ENCODE measurements around the gene SMIM32. TPM values are rescaled to one million over a fixed set of nuclear protein-coding genes. Genes with fewer than 3 reads are reported as not detected.

Gene SMIM32
- total RNA-seq, 1 donor from 2014 or later = not detected

DNA sequence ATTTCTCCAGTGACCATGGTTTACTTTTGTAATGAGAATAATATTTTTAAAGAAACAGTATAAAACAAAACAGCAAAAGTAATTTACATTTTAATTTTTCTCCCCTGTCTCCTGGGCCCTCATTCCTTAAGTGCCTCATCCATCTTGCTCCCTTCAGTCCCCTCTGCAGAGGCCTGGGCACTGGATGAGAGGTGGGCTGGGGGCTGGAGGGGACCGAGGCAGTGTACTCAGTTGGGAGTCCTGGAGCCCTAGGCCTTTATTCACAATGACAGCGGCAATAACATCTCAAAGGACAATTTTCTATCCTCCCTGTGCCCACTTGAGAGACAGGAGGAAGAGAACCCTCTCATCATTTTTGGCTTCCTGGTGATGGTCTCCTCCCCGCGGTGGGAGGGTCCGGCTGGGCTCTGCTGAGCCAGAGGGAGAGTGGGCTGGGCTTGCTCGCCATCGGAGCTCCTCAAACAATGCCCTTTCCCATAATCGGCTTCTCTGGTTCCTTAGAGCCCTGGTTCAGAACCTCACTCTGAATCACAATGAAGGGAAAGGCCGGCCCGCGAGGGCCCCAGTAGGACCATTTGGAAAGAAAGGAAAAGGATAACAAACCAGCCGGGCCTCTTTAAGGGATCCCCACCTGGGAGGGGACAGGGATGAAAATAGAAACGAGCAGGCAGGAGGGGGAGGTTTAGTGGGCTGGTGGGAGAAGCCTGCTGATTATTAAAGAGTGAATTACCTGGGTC is 9.7 kb upstream of the SMIM32 start:
- intact Hi-C loops (cut with micrococcal nuclease) = no loop called here
- no peak for DNase-seq (ENCODE audit: low spot score)
- Mint-ChIP-seq H3K4me1 (ENCODE audit: low read depth) (no peaks in the 10 kb centered on the region), H3K4me3 (no peak overlapping the region), H3K27me3 (ENCODE audit: insufficient read depth) (peaks cover 13% of the 10 kb centered on the region), H3K27ac (no peak overlapping the region), H3K36me3 (ENCODE audit: low read depth) (no peaks in the 10 kb centered on the region), H3K9me3 (no peaks in the 10 kb centered on the region)

DNA sequence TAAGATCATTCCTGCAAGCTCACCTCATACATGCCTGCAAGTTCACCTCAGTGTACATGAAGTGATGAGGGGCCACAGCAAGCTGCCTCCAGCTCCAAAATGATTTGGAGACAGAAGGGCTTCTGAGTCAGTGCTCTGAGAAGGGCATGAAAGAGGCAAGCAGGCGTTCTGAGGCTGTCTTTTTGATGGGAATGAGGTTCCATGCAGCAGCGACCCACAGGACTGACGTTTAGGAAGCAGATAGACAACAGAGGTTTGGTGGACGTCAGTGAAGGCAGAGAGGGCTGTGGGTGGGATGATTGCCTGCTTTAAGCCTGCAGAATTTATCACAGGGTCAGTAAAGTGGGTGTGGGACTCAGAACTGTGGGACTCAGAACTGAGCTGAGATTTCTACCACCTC is 8.9 kb upstream of the SMIM32 start:
- H3K27me3 Mint-ChIP-seq (ENCODE audit: insufficient read depth) = peaks cover 16% of the 10 kb centered on the region
- no peak overlapping the region for H3K27ac Mint-ChIP-seq
- no peaks in the 10 kb centered on the region for H3K9me3 Mint-ChIP-seq
- H3K4me1 Mint-ChIP-seq (ENCODE audit: low read depth) = no peaks in the 10 kb centered on the region
- H3K4me3 Mint-ChIP-seq = no peak overlapping the region
- no peaks in the 10 kb centered on the region for H3K36me3 Mint-ChIP-seq (ENCODE audit: low read depth)
- DNase-seq (ENCODE audit: low spot score) = no peak
- intact Hi-C loops (cut with micrococcal nuclease) = no loop called here

DNA sequence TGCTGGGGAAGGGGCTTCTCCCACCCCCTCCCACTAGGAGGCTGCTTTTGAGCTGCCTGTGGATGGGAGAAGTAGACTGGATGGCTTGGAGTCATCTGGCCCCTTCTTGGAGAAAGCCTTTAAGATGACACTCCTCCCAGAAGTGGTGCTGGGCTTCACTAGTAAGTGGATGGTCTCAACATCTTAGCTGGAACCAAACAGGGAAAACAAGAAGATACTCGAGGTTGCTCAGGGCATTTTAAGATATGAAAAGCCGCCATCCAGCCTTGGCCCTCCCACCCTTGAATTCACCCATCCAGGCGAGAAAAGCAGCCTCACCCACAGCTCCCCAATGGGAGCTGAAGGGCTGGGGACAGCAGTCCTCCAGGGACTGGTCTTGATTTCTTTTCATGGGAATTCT is 7.8 kb upstream of the SMIM32 start:
- Mint-ChIP-seq H3K4me1 (ENCODE audit: low read depth) (no peaks in the 10 kb centered on the region), H3K27me3 (ENCODE audit: insufficient read depth) (peaks cover 17% of the 10 kb centered on the region), H3K36me3 (ENCODE audit: low read depth) (no peaks in the 10 kb centered on the region), H3K4me3 (no peak overlapping the region), H3K9me3 (no peaks in the 10 kb centered on the region), H3K27ac (no peak overlapping the region)
- intact Hi-C loops (cut with micrococcal nuclease) = no loop called here
- no peak for DNase-seq (ENCODE audit: low spot score)

DNA sequence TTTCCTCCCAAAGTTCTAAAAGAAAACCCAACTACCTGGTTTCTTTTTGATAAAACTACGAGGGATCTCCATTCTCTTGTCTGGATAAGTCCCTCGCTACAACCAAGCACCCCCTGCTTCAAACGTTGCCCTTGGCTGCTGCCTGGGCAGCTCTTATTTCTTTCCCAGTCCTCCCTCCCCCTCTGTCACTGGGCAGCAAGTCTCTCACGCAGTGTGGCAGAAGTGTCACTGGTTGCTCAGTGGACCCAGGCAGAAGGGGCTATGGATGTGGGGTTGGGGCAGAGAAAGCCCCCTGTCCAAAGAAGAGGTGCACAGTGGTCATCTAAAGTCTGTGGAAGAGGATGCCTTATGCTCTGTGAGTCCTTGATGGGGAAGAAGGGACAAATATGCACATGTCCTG is 7.2 kb upstream of the SMIM32 start:
- Mint-ChIP-seq H3K9me3 (no peaks in the 10 kb centered on the region), H3K4me1 (ENCODE audit: low read depth) (no peaks in the 10 kb centered on the region), H3K27ac (no peak overlapping the region), H3K36me3 (ENCODE audit: low read depth) (no peaks in the 10 kb centered on the region), H3K27me3 (ENCODE audit: insufficient read depth) (peaks cover 18% of the 10 kb centered on the region), H3K4me3 (no peak overlapping the region)
- intact Hi-C loops (cut with micrococcal nuclease) = no loop called here
- DNase-seq (ENCODE audit: low spot score) = no peak

DNA sequence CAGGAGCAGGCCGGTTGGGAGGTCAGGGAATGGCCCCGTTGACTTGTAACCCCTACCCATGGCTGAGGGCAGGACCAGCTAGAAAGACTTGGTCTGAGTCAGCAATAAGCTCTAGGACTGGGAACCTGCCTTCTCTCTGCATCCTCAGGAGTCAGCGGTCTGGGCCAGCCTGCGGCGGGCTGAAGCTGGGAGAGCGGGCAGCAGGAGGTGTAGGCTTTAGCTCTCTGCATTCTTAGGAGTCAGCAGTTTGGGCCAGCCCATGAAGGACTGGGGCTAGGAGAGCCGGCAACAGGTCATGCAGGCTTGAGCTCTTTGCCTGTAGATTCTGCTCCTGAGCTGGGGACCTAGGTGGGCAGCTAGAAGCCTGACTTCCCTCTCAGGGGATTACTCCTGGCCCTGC is 6.4 kb upstream of the SMIM32 start:
- DNase-seq (ENCODE audit: low spot score) = no peak
- H3K4me1 Mint-ChIP-seq (ENCODE audit: low read depth) = no peaks in the 10 kb centered on the region
- H3K9me3 Mint-ChIP-seq = no peaks in the 10 kb centered on the region
- H3K27me3 Mint-ChIP-seq (ENCODE audit: insufficient read depth) = peaks cover 16% of the 10 kb centered on the region
- H3K36me3 Mint-ChIP-seq (ENCODE audit: low read depth) = no peaks in the 10 kb centered on the region
- no peak overlapping the region for H3K4me3 Mint-ChIP-seq
- intact Hi-C loops (cut with micrococcal nuclease) = no loop called here
- no peak overlapping the region for H3K27ac Mint-ChIP-seq

DNA sequence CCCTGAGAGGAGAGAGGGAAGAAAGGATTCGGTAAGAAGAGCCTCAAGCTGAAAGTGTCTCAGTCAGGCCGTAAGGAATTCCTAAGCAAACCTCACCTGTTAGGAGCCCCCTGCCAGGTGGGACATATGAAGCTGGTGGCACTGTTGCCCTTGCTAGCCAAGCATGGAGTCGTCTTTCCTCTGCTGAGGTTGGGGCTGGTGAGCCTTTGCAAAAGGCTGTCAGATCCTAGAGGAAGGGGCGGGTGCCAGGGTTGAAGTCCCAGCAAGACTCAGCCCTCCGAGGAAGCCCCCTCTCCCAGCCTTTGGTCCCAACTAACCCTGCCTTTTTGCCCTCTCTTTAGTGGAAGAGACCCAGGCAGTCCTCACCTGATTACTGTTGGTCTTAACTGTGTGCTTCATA is 5.5 kb upstream of the SMIM32 start:
- Mint-ChIP-seq H3K27ac (no peak overlapping the region), H3K9me3 (no peaks in the 10 kb centered on the region), H3K4me1 (ENCODE audit: low read depth) (no peaks in the 10 kb centered on the region), H3K27me3 (ENCODE audit: insufficient read depth) (peaks cover 17% of the 10 kb centered on the region), H3K36me3 (ENCODE audit: low read depth) (no peaks in the 10 kb centered on the region), H3K4me3 (no peak overlapping the region)
- intact Hi-C loops (cut with micrococcal nuclease) = no loop called here
- DNase-seq (ENCODE audit: low spot score) = no peak

DNA sequence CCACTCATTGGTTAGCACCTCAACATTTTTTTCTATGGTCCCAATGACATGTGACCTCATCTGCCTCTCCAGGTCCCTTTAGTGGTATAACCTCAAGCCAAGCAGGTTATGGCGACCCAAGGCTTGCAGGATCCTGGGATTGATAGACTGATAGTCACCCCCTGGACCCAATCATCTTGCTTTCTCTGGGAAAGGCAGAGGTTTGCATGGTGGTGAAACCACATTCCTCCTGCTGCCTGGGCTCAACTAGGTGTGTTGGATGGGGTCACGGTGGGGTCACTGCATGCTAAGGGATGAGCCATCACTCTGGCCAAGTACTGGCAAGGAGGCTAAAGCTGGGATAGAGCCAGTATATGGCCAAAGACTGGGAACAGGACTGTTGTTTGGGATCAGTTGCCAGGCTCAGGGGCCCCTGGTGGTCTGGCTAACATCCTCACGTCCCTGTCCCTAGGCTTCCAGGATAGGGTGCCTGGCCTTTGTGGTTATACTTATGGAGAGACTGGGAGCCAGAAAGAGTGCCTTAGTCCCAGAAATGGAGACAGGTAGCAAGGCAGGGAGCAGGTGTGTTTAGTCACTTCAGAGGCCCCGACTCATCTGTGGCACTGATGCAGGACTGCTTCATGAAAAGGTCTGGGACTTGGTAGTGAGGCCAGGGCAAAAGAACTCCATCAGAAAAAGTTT is 4.6 kb upstream of the SMIM32 start:
- intact Hi-C loops (cut with micrococcal nuclease) = no loop called here
- no peak for DNase-seq (ENCODE audit: low spot score)
- H3K4me1 Mint-ChIP-seq (ENCODE audit: low read depth) = no peaks in the 10 kb centered on the region
- no peaks in the 10 kb centered on the region for H3K36me3 Mint-ChIP-seq (ENCODE audit: low read depth)
- no peaks in the 10 kb centered on the region for H3K9me3 Mint-ChIP-seq
- H3K27ac Mint-ChIP-seq = no peak overlapping the region
- H3K27me3 Mint-ChIP-seq (ENCODE audit: insufficient read depth) = peaks cover 12% of the 10 kb centered on the region
- H3K4me3 Mint-ChIP-seq = no peak overlapping the region

DNA sequence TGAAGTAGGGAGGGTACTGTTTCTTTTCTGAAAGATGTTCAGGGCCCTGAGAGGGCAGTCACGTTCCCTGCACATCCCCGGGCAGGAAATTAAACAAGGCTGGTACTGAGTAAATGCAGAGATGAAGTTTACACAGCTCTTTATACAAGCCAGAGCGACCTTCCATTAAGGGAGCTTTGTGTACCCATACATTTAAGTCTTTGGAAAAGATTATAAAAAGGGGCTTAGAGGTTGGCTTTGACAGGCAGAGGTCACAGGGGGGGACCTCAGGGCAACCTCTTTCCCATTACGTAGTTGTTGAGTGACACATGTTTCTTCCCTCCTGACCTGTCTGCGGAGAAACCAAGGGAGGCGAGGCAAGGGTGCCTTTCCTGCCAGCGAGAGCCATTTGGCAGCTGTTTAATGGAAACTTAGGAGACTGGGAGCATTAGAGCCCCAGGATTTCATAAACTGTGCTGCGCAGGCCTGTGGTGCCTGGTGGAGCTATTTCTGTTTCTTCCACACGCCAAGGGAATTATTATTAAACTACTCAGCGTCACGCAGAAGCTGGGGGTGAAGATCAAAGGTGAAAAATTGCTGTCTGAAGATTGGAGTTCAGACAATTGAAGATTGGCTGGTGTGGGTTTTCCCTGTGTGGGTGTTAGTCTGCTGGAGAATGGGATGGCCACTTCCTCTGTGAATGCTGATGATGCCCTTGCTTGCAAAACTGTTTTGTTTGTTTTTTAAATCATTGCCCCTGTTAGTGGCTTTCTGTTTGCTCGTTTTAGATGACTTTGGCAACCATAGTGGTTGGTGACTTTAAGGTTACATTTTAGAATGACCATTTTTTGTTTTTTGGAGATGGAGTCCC is 3.2 kb upstream of the SMIM32 start:
- H3K27me3 Mint-ChIP-seq (ENCODE audit: insufficient read depth) = peaks cover 16% of the 10 kb centered on the region
- no peaks in the 10 kb centered on the region for H3K36me3 Mint-ChIP-seq (ENCODE audit: low read depth)
- no peaks in the 10 kb centered on the region for H3K4me1 Mint-ChIP-seq (ENCODE audit: low read depth)
- H3K27ac Mint-ChIP-seq = no peak overlapping the region
- no peaks in the 10 kb centered on the region for H3K9me3 Mint-ChIP-seq
- no peak for DNase-seq (ENCODE audit: low spot score)
- no peak overlapping the region for H3K4me3 Mint-ChIP-seq
- intact Hi-C loops (cut with micrococcal nuclease) = no loop called here

DNA sequence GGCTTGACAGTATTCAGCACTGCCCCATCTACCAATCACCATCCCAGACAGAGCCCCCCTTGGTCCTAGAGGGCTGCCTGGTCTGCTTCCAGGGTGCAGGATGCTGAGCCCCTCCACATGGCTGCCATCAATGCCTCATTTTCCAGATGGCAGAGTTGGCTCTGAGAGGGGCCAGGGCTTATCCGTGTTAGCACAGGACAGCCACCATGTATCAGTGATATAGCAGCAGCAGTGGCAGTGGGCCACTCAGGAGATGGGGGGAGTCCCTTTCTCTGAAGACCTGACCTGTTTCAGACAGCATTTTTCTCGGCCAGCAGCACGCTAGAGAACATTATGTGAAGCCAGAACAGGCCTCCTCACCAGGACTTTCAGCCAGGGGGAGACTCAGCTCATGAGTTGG is 1.6 kb upstream of the SMIM32 start:
- intact Hi-C loops (cut with micrococcal nuclease) = no loop called here
- H3K4me1 Mint-ChIP-seq (ENCODE audit: low read depth) = no peaks in the 10 kb centered on the region
- no peak for DNase-seq (ENCODE audit: low spot score)
- no peak overlapping the region for H3K27ac Mint-ChIP-seq
- no peaks in the 10 kb centered on the region for H3K36me3 Mint-ChIP-seq (ENCODE audit: low read depth)
- no peak overlapping the region for H3K4me3 Mint-ChIP-seq
- peaks cover 29% of the 10 kb centered on the region for H3K27me3 Mint-ChIP-seq (ENCODE audit: insufficient read depth)
- H3K9me3 Mint-ChIP-seq = no peaks in the 10 kb centered on the region

DNA sequence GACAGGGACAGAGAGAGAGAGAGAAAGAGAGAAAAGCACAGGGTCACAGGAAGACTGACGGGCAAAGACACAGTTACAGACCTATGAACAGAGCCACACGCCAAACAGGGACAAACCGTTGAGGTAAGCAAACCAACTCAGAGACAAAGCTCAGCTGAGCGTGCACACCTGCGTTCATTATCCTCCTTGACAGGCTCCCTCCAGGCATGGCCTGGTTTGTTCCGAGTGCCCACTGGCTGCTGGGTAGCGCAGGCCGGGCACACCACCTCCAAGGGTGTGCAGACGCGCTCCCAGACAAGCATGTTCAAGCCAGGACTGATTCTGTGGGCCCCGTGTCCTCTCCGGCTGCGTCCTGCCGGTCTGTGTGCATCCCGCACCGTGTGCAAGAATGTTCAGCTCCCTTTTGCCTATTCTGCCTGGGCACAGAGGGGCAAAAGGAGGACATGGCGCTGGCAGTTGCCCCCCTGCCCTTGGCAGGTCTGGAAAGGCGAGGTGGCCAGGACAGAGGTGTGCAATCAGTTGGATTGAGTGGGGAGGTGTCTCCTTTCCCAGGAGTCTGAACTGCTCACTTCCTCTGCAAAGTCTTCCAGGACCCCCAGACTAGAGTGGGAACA is 467 bp upstream of the SMIM32 start:
- peaks cover 32% of the 10 kb centered on the region for H3K27me3 Mint-ChIP-seq (ENCODE audit: insufficient read depth)

DNA sequence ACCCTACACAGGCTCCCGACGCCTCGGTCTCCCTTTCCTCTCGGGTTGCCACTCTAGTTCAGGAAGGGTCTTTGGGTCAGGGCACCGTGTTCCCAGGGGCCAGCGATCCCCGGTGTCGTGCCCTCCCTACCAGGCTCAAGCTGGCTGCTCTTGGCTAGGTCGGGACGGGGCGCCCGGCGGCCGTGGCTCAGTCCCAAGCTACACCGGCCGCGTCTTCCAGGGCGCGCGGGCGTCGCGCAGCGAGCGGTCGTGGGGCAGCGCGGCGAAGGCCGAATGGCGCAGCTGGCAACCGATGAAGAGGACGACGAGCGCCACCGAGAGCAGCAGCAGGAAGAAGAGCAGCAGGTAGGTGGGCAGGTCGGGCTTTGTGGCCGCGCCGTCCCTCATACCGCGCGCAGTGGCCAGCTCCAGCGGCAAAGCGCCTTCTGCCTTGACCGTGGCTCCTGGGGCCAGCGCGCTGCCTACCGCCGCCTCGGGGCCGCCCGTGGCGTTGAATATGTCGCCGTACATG is 892 bp downstream of the SMIM32 start:
- H3K27me3 Mint-ChIP-seq (ENCODE audit: insufficient read depth) = peaks cover 32% of the 10 kb centered on the region
- H3K9me3 Mint-ChIP-seq = no peaks in the 10 kb centered on the region
- no peak for DNase-seq (ENCODE audit: low spot score)
- H3K27ac Mint-ChIP-seq = no peak overlapping the region
- H3K36me3 Mint-ChIP-seq (ENCODE audit: low read depth) = no peaks in the 10 kb centered on the region
- intact Hi-C loops (cut with micrococcal nuclease) = no loop called here
- H3K4me1 Mint-ChIP-seq (ENCODE audit: low read depth) = no peaks in the 10 kb centered on the region
- no peak overlapping the region for H3K4me3 Mint-ChIP-seq

More for the DNA sequence above, 467 bp upstream of the SMIM32 start:
- H3K27ac Mint-ChIP-seq = no peak overlapping the region
- H3K36me3 Mint-ChIP-seq (ENCODE audit: low read depth) = no peaks in the 10 kb centered on the region
- H3K4me3 Mint-ChIP-seq = no peak overlapping the region
- intact Hi-C loops (cut with micrococcal nuclease) = no loop called here
- no peaks in the 10 kb centered on the region for H3K9me3 Mint-ChIP-seq
- H3K4me1 Mint-ChIP-seq (ENCODE audit: low read depth) = no peaks in the 10 kb centered on the region
- DNase-seq (ENCODE audit: low spot score) = no peak

DNA sequence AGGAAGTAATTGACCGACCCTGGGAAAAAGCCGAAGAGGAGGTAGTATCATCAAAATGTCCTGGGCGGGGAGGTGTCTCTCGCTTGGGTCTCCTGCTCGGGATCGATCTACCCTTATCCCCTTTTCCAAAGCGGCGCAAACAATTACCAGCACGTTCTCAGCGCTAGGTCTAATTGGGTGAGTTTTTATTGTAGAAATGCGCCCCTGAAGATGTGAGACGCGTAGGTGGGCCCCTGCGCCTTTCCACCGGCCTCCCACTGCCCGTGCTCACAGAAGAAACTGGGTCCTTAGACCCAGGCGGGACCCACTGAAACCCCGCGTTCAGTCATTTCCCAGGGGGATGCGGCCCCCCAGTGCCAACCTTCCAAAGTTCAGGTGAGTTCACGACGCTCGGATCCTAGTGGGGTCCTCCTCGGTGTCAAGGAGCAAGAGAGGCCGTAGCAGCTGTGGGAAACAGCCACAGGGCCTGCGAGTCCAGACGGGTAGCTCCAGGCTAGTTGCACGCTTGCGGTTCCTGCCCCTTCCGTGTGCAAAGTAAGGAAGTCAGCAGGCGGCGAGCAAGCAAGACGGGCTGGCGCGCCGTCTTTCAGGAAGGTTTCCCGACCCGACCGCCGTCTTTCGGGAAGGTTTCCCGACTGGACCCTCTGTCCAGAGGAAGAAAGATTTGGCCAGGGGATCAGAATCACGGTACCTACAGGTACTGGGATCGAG is 1.5 kb downstream of the SMIM32 start:
- H3K27me3 Mint-ChIP-seq (ENCODE audit: insufficient read depth) = peaks cover 29% of the 10 kb centered on the region
- no peaks in the 10 kb centered on the region for H3K36me3 Mint-ChIP-seq (ENCODE audit: low read depth)
- no peaks in the 10 kb centered on the region for H3K4me1 Mint-ChIP-seq (ENCODE audit: low read depth)
- H3K4me3 Mint-ChIP-seq = no peak overlapping the region
- no peak for DNase-seq (ENCODE audit: low spot score)
- no peak overlapping the region for H3K27ac Mint-ChIP-seq
- intact Hi-C loops (cut with micrococcal nuclease) = no loop called here
- no peaks in the 10 kb centered on the region for H3K9me3 Mint-ChIP-seq

Data from activated T-helper 1 cell treated with anti-CD3 and anti-CD28 coated beads, Interleukin-12 subunit alpha, Interleukin-12 subunit beta, Interleukin-2, Interleukin-4 antibody, amounts not matched to agents 30 ng/mL and 10 ng/mL and 1 ng/mL, durations not matched to agents 14 hours and 24 hours and 36 hours (primary cell).